H1 (cell line): ENCODE results near the gene RHOH. TPM values are rescaled to one million over a fixed set of nuclear protein-coding genes. Genes with fewer than 3 reads are reported as not detected.

Experiments used
- CTCF ChIA-PET: fragments of 300-600 bp; sonication (Branson Sonifier 250); formaldehyde crosslinking; loops from one replicate; lab custom pipeline; 2021; ENCODE audit not compliant: partially characterized antibody; lab: Charles Lee
- POLR2A ChIA-PET: fragments of 300-600 bp; sonication (Branson Sonifier 250); formaldehyde crosslinking; loops from one replicate; lab custom pipeline; 2021; ENCODE audit warnings: inconsistent platforms; ENCODE audit not compliant: partially characterized antibody; lab: Charles Lee
- DNase-seq, 2 experiments: peaks; one replicate each; pipeline versions ENCODE4 v3.0.0 to v3.0.0-alpha.2; 2010 to 2022; ENCODE audit warnings: low spot score in 2 of 2, low read depth in 1 of 2, mixed read lengths in 1 of 2
- FAIRE-seq: peaks from 2 replicates; lab custom pipeline; 2011; peaks lifted over from hg19 to GRCh38; lab: Jason Lieb, UNC
- H2AFZ ChIP-seq: 2 replicates; pipeline ENCODE4 v1.8.1; 2012; ENCODE audit warnings: low read length, inconsistent platforms
- H2AK5ac ChIP-seq: 2 replicates; pipeline ENCODE4 v1.6.1; 2013; ENCODE audit warnings: low read depth, low read length
- H2BK120ac ChIP-seq: replicated peaks from 2 replicates; pipeline ENCODE3; 2013; ENCODE audit warnings: low read depth, low read length, inconsistent platforms
- H2BK12ac ChIP-seq: 2 replicates; pipeline ENCODE4 v1.6.1; 2013; ENCODE audit warnings: low read depth, low read length
- H2BK15ac ChIP-seq: 2 replicates; pipeline ENCODE4 v1.6.1; 2013; ENCODE audit warnings: low read length
- H2BK20ac ChIP-seq: 2 replicates; pipeline ENCODE4 v1.6.1; 2013; ENCODE audit warnings: low read length
- H2BK5ac ChIP-seq: 2 replicates; pipeline ENCODE4 v1.6.1; 2013; ENCODE audit warnings: low read depth, low read length
- H3K14ac ChIP-seq: 2 replicates; pipeline ENCODE4 v1.6.1; 2013; ENCODE audit warnings: inconsistent platforms; ENCODE audit not compliant: insufficient read length
- H3K18ac ChIP-seq: 2 replicates; pipeline ENCODE4 v1.6.1; 2013; ENCODE audit warnings: low read length; ENCODE audit errors: extremely low read depth
- H3K23ac ChIP-seq: 2 replicates; pipeline ENCODE4 v1.6.1; 2013; ENCODE audit warnings: inconsistent platforms; ENCODE audit not compliant: insufficient read length
- H3K23me2 ChIP-seq: 2 replicates; pipeline ENCODE4 v1.6.1; 2013; ENCODE audit warnings: low read depth, low read length
- H3K27ac ChIP-seq: 2 replicates; pipeline ENCODE4 v1.6.1; 2011; ENCODE audit warnings: low read depth, low read length, inconsistent platforms
- H3K27me3 ChIP-seq, 4 experiments: replicated peaks in 1 of 4; 1 replicate in 1 of 4; 2 replicates in 3 of 4; pipeline versions ENCODE4 v1.6.1 to v1.8.1; 2011 to 2013; ENCODE audit warnings: low read length in 3 of 4, mild to moderate bottlenecking in 3 of 4, inconsistent platforms in 2 of 4, mixed read lengths in 2 of 4, moderate library complexity in 1 of 4; ENCODE audit not compliant: control insufficient read depth in 3 of 4, insufficient read depth in 3 of 4; ENCODE audit errors: extremely low read depth in 1 of 4
- H3K36me3 ChIP-seq, 4 experiments: 2 replicates each; pipeline versions ENCODE4 v1.6.1 to v1.8.1; 2011 to 2013; ENCODE audit warnings: mild to moderate bottlenecking in 4 of 4, low read length in 3 of 4, moderate library complexity in 2 of 4, control low read depth in 1 of 4, inconsistent platforms in 1 of 4; ENCODE audit not compliant: insufficient read depth in 4 of 4, control insufficient read depth in 2 of 4
- H3K4ac ChIP-seq: replicated peaks from 2 replicates; pipeline ENCODE3; 2013; ENCODE audit warnings: low read length, low read depth, mixed read lengths, inconsistent platforms; ENCODE audit not compliant: insufficient read length
- H3K4me1 ChIP-seq, 4 experiments: replicated peaks in 1 of 4; 1 replicate in 1 of 4; 2 replicates in 3 of 4; pipeline versions ENCODE4 v1.6.1 to v1.8.1; 2011 to 2013; ENCODE audit warnings: low read length in 3 of 4, inconsistent platforms in 2 of 4, mixed read lengths in 1 of 4; ENCODE audit not compliant: insufficient read depth in 4 of 4, control insufficient read depth in 3 of 4
- H3K4me2 ChIP-seq, 2 experiments: 2 replicates each; pipeline versions ENCODE4 v1.6.1 to v1.8.1; 2011 to 2013; ENCODE audit warnings: low read depth in 2 of 2, low read length in 2 of 2, control low read depth in 1 of 2, inconsistent platforms in 1 of 2, mild to moderate bottlenecking in 1 of 2; ENCODE audit not compliant: insufficient read depth in 1 of 2
- H3K4me3 ChIP-seq, 4 experiments: fragments of 200-600, 300-600 bp in 1 of 4; sonication (generic), shearing (Covaris generic), sonication (Bioruptor Twin) in 1 of 4; 2 replicates each; pipeline versions ENCODE4 v1.5.1 to v1.8.1; 2011 to 2016; ENCODE audit warnings: low read length in 4 of 4, low read depth in 3 of 4, control low read depth in 2 of 4, inconsistent platforms in 2 of 4, mild to moderate bottlenecking in 2 of 4, mixed read lengths in 1 of 4, moderate library complexity in 1 of 4; ENCODE audit not compliant: insufficient read depth in 2 of 4; ENCODE audit errors: extremely low read depth in 1 of 4
- H3K56ac ChIP-seq: replicated peaks from 2 replicates; pipeline ENCODE3; 2013; ENCODE audit warnings: low read depth, mild to moderate bottlenecking, mixed read lengths, low read length, inconsistent platforms; ENCODE audit not compliant: insufficient read length
- H3K79me1 ChIP-seq: 2 replicates; pipeline ENCODE4 v1.6.1; 2013; ENCODE audit warnings: low read depth, low read length, control low read depth
- H3K79me2 ChIP-seq, 2 experiments: 2 replicates each; pipeline versions ENCODE4 v1.6.1 to v1.8.1; 2012 to 2013; ENCODE audit warnings: low read length in 2 of 2, mild to moderate bottlenecking in 2 of 2, inconsistent platforms in 1 of 2; ENCODE audit not compliant: insufficient read depth in 2 of 2, control insufficient read depth in 1 of 2
- H3K9ac ChIP-seq, 4 experiments: replicated peaks in 1 of 4; 1 replicate in 1 of 4; 2 replicates in 3 of 4; pipeline versions ENCODE4 v1.6.1 to v1.8.1; 2011 to 2013; ENCODE audit warnings: low read depth in 3 of 4, low read length in 3 of 4, control low read depth in 2 of 4, mild to moderate bottlenecking in 2 of 4, moderate library complexity in 2 of 4, inconsistent platforms in 1 of 4; ENCODE audit errors: extremely low read depth in 1 of 4
- H3K9me3 ChIP-seq, 2 experiments: 2 replicates each; pipeline versions ENCODE4 v1.6.1 to v1.8.1; 2012 to 2013; ENCODE audit warnings: mild to moderate bottlenecking in 2 of 2, moderate library complexity in 2 of 2, control low read depth in 1 of 2, inconsistent platforms in 1 of 2, low read depth in 1 of 2, low read length in 1 of 2, mixed read lengths in 1 of 2; ENCODE audit not compliant: insufficient read depth in 2 of 2
- H4K20me1 ChIP-seq, 2 experiments: replicated peaks in 1 of 2; 2 replicates each; pipeline versions ENCODE3 to v1.8.1; 2011 to 2013; ENCODE audit warnings: inconsistent platforms in 2 of 2, low read length in 2 of 2, mild to moderate bottlenecking in 1 of 2; ENCODE audit not compliant: insufficient read depth in 2 of 2, control insufficient read depth in 1 of 2
- H4K5ac ChIP-seq: 2 replicates; pipeline ENCODE4 v1.6.1; 2013; ENCODE audit warnings: low read length, low read depth, mixed read lengths, inconsistent platforms; ENCODE audit not compliant: insufficient read length
- H4K8ac ChIP-seq: 2 replicates; pipeline ENCODE4 v1.8.0; 2013; ENCODE audit warnings: mild to moderate bottlenecking, moderate library complexity, low read length, inconsistent platforms; ENCODE audit not compliant: insufficient read depth; ENCODE audit errors: extremely low read depth
- H4K91ac ChIP-seq: replicated peaks from 2 replicates; pipeline ENCODE3; 2013; ENCODE audit warnings: low read length, mixed read lengths, inconsistent platforms; ENCODE audit not compliant: insufficient read length
- ATF3 ChIP-seq: IDR thresholded peaks from 2 replicates; pipeline ENCODE4 v1.6.1; 2011; ENCODE audit warnings: low read depth, mild to moderate bottlenecking, low read length; ENCODE audit not compliant: insufficient read depth
- CEBPB ChIP-seq: IDR thresholded peaks from 2 replicates; pipeline ENCODE4 v1.6.1; 2012; ENCODE audit warnings: low read depth, low read length
- E2F6 ChIP-seq: IDR thresholded peaks from 2 replicates; pipeline ENCODE4 v1.6.1; 2012; ENCODE audit warnings: inconsistent platforms
- EP300 ChIP-seq, 2 experiments: IDR thresholded peaks; 1 replicate in 1 of 2; 2 replicates in 1 of 2; pipeline ENCODE4 v1.6.1; 2011 to 2012; ENCODE audit warnings: low read depth in 2 of 2, low read length in 2 of 2, mild to moderate bottlenecking in 2 of 2, borderline replicate concordance in 1 of 2, inconsistent platforms in 1 of 2, moderate library complexity in 1 of 2
- GTF2F1 ChIP-seq: IDR thresholded peaks from 2 replicates; pipeline ENCODE4 v1.6.1; 2012; ENCODE audit warnings: low read depth, low read length, improper control_type of control experiment, borderline replicate concordance
- HDAC2 ChIP-seq, 2 experiments: fragments of 300-600 bp in 1 of 2; sonication (generic) in 1 of 2; IDR thresholded peaks; 2 replicates each; pipeline ENCODE4 v1.6.1; 2011 to 2012; ENCODE audit warnings: low read depth in 2 of 2, low read length in 2 of 2, mild to moderate bottlenecking in 2 of 2, moderate library complexity in 2 of 2, borderline replicate concordance in 1 of 2, inconsistent platforms in 1 of 2
- MAFK ChIP-seq: IDR thresholded peaks from 2 replicates; pipeline ENCODE4 v1.6.1; 2012; ENCODE audit warnings: low read depth, mild to moderate bottlenecking, improper control_type of control experiment, low read length
- PHF8 ChIP-seq: fragments of 200-600 bp; sonication (generic); conservative IDR thresholded peaks from 2 replicates; pipeline ENCODE4 v1.7.1; 2012; ENCODE audit warnings: low read depth, mild to moderate bottlenecking, inconsistent platforms, low read length, moderate library complexity
- SIX5 ChIP-seq: IDR thresholded peaks from 2 replicates; pipeline ENCODE4 v1.6.1; 2011; ENCODE audit warnings: mild to moderate bottlenecking, low read depth, low read length
- SP1 ChIP-seq: IDR thresholded peaks from 2 replicates; pipeline ENCODE4 v1.6.1; 2011; ENCODE audit warnings: low read depth, low read length
- TEAD4 ChIP-seq: IDR thresholded peaks from 2 replicates; pipeline ENCODE4 v1.6.1; 2012; ENCODE audit warnings: low read depth, low read length, inconsistent platforms, mixed read lengths
- YY1 ChIP-seq: IDR thresholded peaks from 2 replicates; pipeline ENCODE4 v1.6.1; 2011; ENCODE audit warnings: low read depth, mild to moderate bottlenecking, low read length
- WGBS, 2 experiments: shearing (Covaris generic) in 1 of 2; methylation state at CpG; one replicate each; pipeline versions ENCODE4 v1.1.6 to v1.1.7; 2013 to 2015; ENCODE audit warnings: low lambda C conversion rate in 2 of 2, mixed read lengths in 2 of 2, inconsistent platforms in 1 of 2, low coverage in 1 of 2, missing lambda C conversion rate in 1 of 2; ENCODE audit not compliant: insufficient replicate concordance in 2 of 2, insufficient coverage in 1 of 2, insufficient read length in 1 of 2; ENCODE audit errors: extremely low coverage in 1 of 2, missing lambda C conversion rate in 1 of 2; 5-methylcytosine and 5-hydroxymethylcytosine counted together
- polyA plus RNA-seq, 7 experiments: library from polyadenylated mRNA; depleted of rRNA in 3 of 7; stranded (reverse) in 5 of 7; unstranded in 2 of 7; fragments of >200 nt in 5 of 7; fragments of 200-250 nt in 2 of 7; gene quantifications; 1 replicate in 5 of 7; 2 replicates in 1 of 7; 4 replicates in 1 of 7; pipeline versions ENCODE4 v1.2.1 to v1.2.3, GENCODE V29; 2011 to 2013; ENCODE audit warnings: missing spikeins in 2 of 7, mixed read lengths in 2 of 7
- total RNA-seq: library from RNA; stranded (reverse); fragmentation: NEBNext Ultra II Directional; extraction: Animal tissue kit (Norgen Biotek cat#: 25700); gene quantifications from 2 replicates; pipeline ENCODE4 v1.2.1, GENCODE V29; 2021

Gene RHOH
- total and polyA plus RNA-seq, 2 of the 8 experiments (the other 6 are each of a cell fraction or from before 2014, with no cell fraction given) = 5.9 to 6.9 TPM

GRCh38 chr4:40292313-40292759, 95.5 kb downstream of the RHOH start:
- no peaks in the 10 kb centered on the region for H3K36me3 ChIP-seq
- no peak overlapping the region for H3K23ac ChIP-seq
- ChIA-PET CTCF (interaction anchor here (1.4 to 1.7 kb wide), 2 partner anchors 9 to 25 kb away, joined by 3 to 5 read pairs; no protein-coding TSS in a partner anchor), POLR2A (interaction anchor here (0.9 kb wide), 1 partner anchor 9 kb away, joined by 3 read pairs; no protein-coding TSS in a partner anchor)
- no peak overlapping the region for H2BK12ac ChIP-seq
- H3K14ac ChIP-seq = no peak overlapping the region
- no peaks in the 10 kb centered on the region for H3K79me2 ChIP-seq
- no peak overlapping the region for H3K4me2 ChIP-seq
- H3K4me1 ChIP-seq = peaks cover 0 to 5% (median 0%) of the 10 kb centered on the region in 4 experiments; a peak in 1 of 7 replicates
- peak overlapping the region; percentile 100 for H2AFZ ChIP-seq
- H4K20me1 ChIP-seq = no peaks in the 10 kb centered on the region
- no peak overlapping the region for H3K9ac ChIP-seq
- no peak overlapping the region for H2BK5ac ChIP-seq
- no peak overlapping the region for H3K56ac ChIP-seq
- DNase-seq = no peak
- FAIRE-seq = no peak
- H4K5ac ChIP-seq = peak overlapping the region; percentile 57
- H4K8ac ChIP-seq = peak overlapping the region; percentile 60; the same call in 1 of the 2 replicates
- H3K27ac ChIP-seq = no peak overlapping the region
- peak overlapping the region; percentile 1 for H4K91ac ChIP-seq
- no peak overlapping the region for H3K18ac ChIP-seq
- peaks cover 17% of the 10 kb centered on the region; the same call in 1 of the 2 replicates for H3K23me2 ChIP-seq
- H2BK120ac ChIP-seq = no peak overlapping the region
- peaks cover 6 to 11% of the 10 kb centered on the region in 2 experiments; a peak in 3 of 4 replicates for H3K9me3 ChIP-seq
- H3K27me3 ChIP-seq = no peaks in the 10 kb centered on the region
- no peak overlapping the region for H2AK5ac ChIP-seq
- H3K4me3 ChIP-seq = no peak overlapping the region
- no peak overlapping the region for H2BK20ac ChIP-seq
- H3K79me1 ChIP-seq = no peaks in the 10 kb centered on the region
- H2BK15ac ChIP-seq = peak overlapping the region; percentile 5; the same call in 1 of the 2 replicates
- no peak overlapping the region for H3K4ac ChIP-seq
- WGBS, 2 experiments = 81% methylated on average over 2 of the region's 2 CpGs; no CpG with 5 or more reads in 1 of the 2 experiments
- TF ChIP-seq SIX5 (peak; percentile 45), YY1 (0 out of 2 replicates have a peak, but pooled peaks have one; percentile 19), GTF2F1 (no peak), HDAC2 (IDR thresholded peaks at IDR 0.05; ENCODE audit: borderline replicate concordance in 1 of 2, low read depth in 2 of 2, low read length in 2 of 2) (no peak), E2F6 (no peak), TEAD4 (no peak), EP300 (IDR thresholded peaks at IDR 0.05; ENCODE audit: borderline replicate concordance in 1 of 2, low read depth in 2 of 2, low read length in 2 of 2) (no peak), MAFK (no peak), CEBPB (peak; percentile 80), PHF8 (no peak), ATF3 (peak; percentile 31; the same call in 1 of the 2 replicates), SP1 (no peak)
